Naive thymus-derived CD8-positive, alpha-beta T cell (primary cell): ENCODE results near the gene PARD3. TPM values are rescaled to one million over a fixed set of nuclear protein-coding genes. Genes with fewer than 3 reads are reported as not detected.

Experiments used
- ATAC-seq, 2 donors: fragments of 150-1000 bp; cut with Tn5 transposase in 1 of 2; sonication (Bioruptor Pico), chemical (Tn5 transposase) in 1 of 2; 1 replicate in 1 of 2; 2 replicates in 1 of 2; pipeline ENCODE4 v1.10.0; 2021; ENCODE audit warnings: mild to moderate bottlenecking in 2 of 2, moderate library complexity in 2 of 2
- POLR2A ChIA-PET: fragments of 350-600 bp; sonication (Branson Sonifier 250); formaldehyde crosslinking; loops from one replicate; lab custom pipeline; 2021; ENCODE audit warnings: antibody characterized with exemption; lab: Charles Lee
- DNase-seq, 10 donors: peaks; one replicate each; pipeline versions ENCODE4 v3.0.0 to v3.0.0-alpha.2; 2020 to 2022
- H3K27ac Mint-ChIP-seq, 10 donors: one replicate each; pipeline ENCODE4 v1.8.0; 2020 to 2022; ENCODE audit warnings: mild to moderate bottlenecking in 10 of 10, mixed read lengths in 10 of 10, moderate library complexity in 4 of 10, inconsistent platforms in 1 of 10
- H3K27me3 Mint-ChIP-seq, 5 donors: one replicate each; pipeline ENCODE4 v1.8.0; 2021 to 2022; ENCODE audit warnings: mixed read lengths in 5 of 5
- H3K36me3 Mint-ChIP-seq, 3 donors: one replicate each; pipeline ENCODE4 v1.8.0; 2020 to 2022; ENCODE audit warnings: mixed read lengths in 3 of 3, mild to moderate bottlenecking in 2 of 3, inconsistent platforms in 1 of 3
- H3K4me1 Mint-ChIP-seq, 4 donors: one replicate each; pipeline ENCODE4 v1.8.0; 2021 to 2022; ENCODE audit warnings: mixed read lengths in 4 of 4
- H3K4me3 Mint-ChIP-seq, 10 donors: one replicate each; pipeline ENCODE4 v1.8.0; 2020 to 2022; ENCODE audit warnings: mild to moderate bottlenecking in 10 of 10, mixed read lengths in 10 of 10, moderate library complexity in 6 of 10, inconsistent platforms in 1 of 10
- H3K9me3 Mint-ChIP-seq, 9 donors: one replicate each; pipeline ENCODE4 v1.8.0; 2020 to 2022; ENCODE audit warnings: mixed read lengths in 9 of 9, mild to moderate bottlenecking in 3 of 9, inconsistent platforms in 1 of 9, moderate library complexity in 1 of 9
- polyA plus RNA-seq, 3 donors: library from polyadenylated mRNA; unstranded; fragments of 300-500 nt; fragmentation: Illumina TruSeq; gene quantifications; one replicate each; pipeline ENCODE4 v1.2.3, GENCODE V29; 2021
- total RNA-seq, 8 experiments: library from RNA in 2 of 8; stranded (reverse) in 2 of 8; gene quantifications; one replicate each; pipeline ENCODE4 v1.2.3 and lab custom pipeline; 2021 to 2026

Gene PARD3
- total and polyA plus RNA-seq, 5 experiments from 2014 or later, result 0.10 to 0.51 (median 0.18) TPM

- Mint-ChIP-seq H3K36me3 (no peaks in the 10 kb centered on the region), H3K27ac (no peak overlapping the region), H3K27me3 (peaks cover 0 to 4% (median 2%) of the 10 kb centered on the region in 5 donors), H3K4me1 (no peaks in the 10 kb centered on the region), H3K4me3 (no peak overlapping the region), H3K9me3 (no peaks in the 10 kb centered on the region)
- POLR2A ChIA-PET, result no interaction called here
- DNase-seq (no peak), ATAC-seq (no peak)
Observed at GRCh38 chr10:34163075-34163905, 651.8 kb downstream of the PARD3 start.

GRCh38 chr10:34161777-34162370 is 653.2 kb downstream of the PARD3 start:
- ATAC-seq (no peak), DNase-seq (no peak)
- Mint-ChIP-seq H3K9me3 (no peaks in the 10 kb centered on the region), H3K4me3 (no peak overlapping the region), H3K4me1 (no peaks in the 10 kb centered on the region), H3K27ac (no peak overlapping the region), H3K36me3 (no peaks in the 10 kb centered on the region), H3K27me3 (peaks cover 0 to 4% (median under 1%) of the 10 kb centered on the region in 5 donors)
- POLR2A ChIA-PET, result no interaction called here

- H3K27ac Mint-ChIP-seq, result no peak overlapping the region
- no peak for DNase-seq
- no peak for ATAC-seq
- no peaks in the 10 kb centered on the region for H3K4me1 Mint-ChIP-seq
- no peak overlapping the region for H3K4me3 Mint-ChIP-seq
- POLR2A ChIA-PET, result no interaction called here
- no peaks in the 10 kb centered on the region for H3K36me3 Mint-ChIP-seq
- H3K27me3 Mint-ChIP-seq, result peaks cover 0 to 3% (median 0%) of the 10 kb centered on the region in 5 donors
- H3K9me3 Mint-ChIP-seq, result no peaks in the 10 kb centered on the region
Observed at GRCh38 chr10:34160595-34160994, 654.5 kb downstream of the PARD3 start.

GRCh38 chr10:34157501-34157900 is 657.6 kb downstream of the PARD3 start:
- Mint-ChIP-seq H3K27ac (no peak overlapping the region), H3K27me3 (peaks cover 0 to 1% (median 0%) of the 10 kb centered on the region in 5 donors), H3K9me3 (no peaks in the 10 kb centered on the region), H3K36me3 (no peaks in the 10 kb centered on the region), H3K4me1 (no peaks in the 10 kb centered on the region), H3K4me3 (no peak overlapping the region)
- DNase-seq (no peak), ATAC-seq (no peak)
- POLR2A ChIA-PET, result no interaction called here

GRCh38 chr10:34156781-34157425 is 658.2 kb downstream of the PARD3 start:
- no peak for ATAC-seq
- Mint-ChIP-seq H3K9me3 (no peaks in the 10 kb centered on the region), H3K4me3 (no peak overlapping the region), H3K27me3 (peaks cover 0 to 1% (median 0%) of the 10 kb centered on the region in 5 donors), H3K27ac (no peak overlapping the region), H3K36me3 (no peaks in the 10 kb centered on the region), H3K4me1 (no peaks in the 10 kb centered on the region)
- POLR2A ChIA-PET, result no interaction called here
- no peak for DNase-seq

GRCh38 chr10:34155812-34156211 is 659.3 kb downstream of the PARD3 start:
- Mint-ChIP-seq H3K27me3 (peaks cover 0 to 1% (median 0%) of the 10 kb centered on the region in 5 donors), H3K9me3 (no peaks in the 10 kb centered on the region), H3K27ac (no peak overlapping the region), H3K36me3 (no peaks in the 10 kb centered on the region), H3K4me1 (no peaks in the 10 kb centered on the region), H3K4me3 (no peak overlapping the region)
- ATAC-seq (no peak), DNase-seq (no peak)
- POLR2A ChIA-PET, result no interaction called here

GRCh38 chr10:34154383-34154900 is 660.7 kb downstream of the PARD3 start:
- Mint-ChIP-seq H3K9me3 (no peaks in the 10 kb centered on the region), H3K36me3 (no peaks in the 10 kb centered on the region), H3K4me1 (no peaks in the 10 kb centered on the region), H3K4me3 (no peak overlapping the region), H3K27ac (no peak overlapping the region), H3K27me3 (no peaks in the 10 kb centered on the region)
- ATAC-seq, result no peak
- POLR2A ChIA-PET, result no interaction called here
- no peak for DNase-seq

GRCh38 chr10:34153663-34154382 is 661.3 kb downstream of the PARD3 start:
- no peak overlapping the region for H3K27ac Mint-ChIP-seq
- no peaks in the 10 kb centered on the region for H3K9me3 Mint-ChIP-seq
- H3K4me3 Mint-ChIP-seq, result no peak overlapping the region
- POLR2A ChIA-PET, result no interaction called here
- H3K36me3 Mint-ChIP-seq, result no peaks in the 10 kb centered on the region
- no peaks in the 10 kb centered on the region for H3K4me1 Mint-ChIP-seq
- no peaks in the 10 kb centered on the region for H3K27me3 Mint-ChIP-seq
- DNase-seq (no peak), ATAC-seq (no peak)

- H3K4me1 Mint-ChIP-seq, result no peaks in the 10 kb centered on the region
- H3K27me3 Mint-ChIP-seq, result no peaks in the 10 kb centered on the region
- H3K9me3 Mint-ChIP-seq, result no peaks in the 10 kb centered on the region
- H3K36me3 Mint-ChIP-seq, result no peaks in the 10 kb centered on the region
- H3K4me3 Mint-ChIP-seq, result no peak overlapping the region
- POLR2A ChIA-PET, result no interaction called here
- DNase-seq (no peak), ATAC-seq (no peak)
- no peak overlapping the region for H3K27ac Mint-ChIP-seq
Observed at GRCh38 chr10:34152434-34152833, 662.7 kb downstream of the PARD3 start.

GRCh38 chr10:34151931-34152330 is 663.2 kb downstream of the PARD3 start:
- Mint-ChIP-seq H3K27ac (no peak overlapping the region), H3K4me1 (no peaks in the 10 kb centered on the region), H3K27me3 (no peaks in the 10 kb centered on the region), H3K36me3 (no peaks in the 10 kb centered on the region), H3K4me3 (no peak overlapping the region), H3K9me3 (no peaks in the 10 kb centered on the region)
- POLR2A ChIA-PET, result no interaction called here
- ATAC-seq (no peak), DNase-seq (no peak)

GRCh38 chr10:34151481-34151880 is 663.6 kb downstream of the PARD3 start:
- Mint-ChIP-seq H3K27ac (no peak overlapping the region), H3K27me3 (no peaks in the 10 kb centered on the region), H3K4me3 (no peak overlapping the region), H3K36me3 (no peaks in the 10 kb centered on the region), H3K4me1 (no peaks in the 10 kb centered on the region), H3K9me3 (no peaks in the 10 kb centered on the region)
- POLR2A ChIA-PET, result no interaction called here
- no peak for ATAC-seq
- no peak for DNase-seq

GRCh38 chr10:34150103-34150502 is 665.0 kb downstream of the PARD3 start:
- POLR2A ChIA-PET, result no interaction called here
- H3K9me3 Mint-ChIP-seq, result no peaks in the 10 kb centered on the region
- H3K36me3 Mint-ChIP-seq, result no peaks in the 10 kb centered on the region
- ATAC-seq, result no peak
- H3K4me3 Mint-ChIP-seq, result no peak overlapping the region
- no peak for DNase-seq
- no peaks in the 10 kb centered on the region for H3K27me3 Mint-ChIP-seq
- H3K27ac Mint-ChIP-seq, result no peak overlapping the region
- no peaks in the 10 kb centered on the region for H3K4me1 Mint-ChIP-seq

- POLR2A ChIA-PET, result no interaction called here
Observed at GRCh38 chr10:34148305-34148657, 666.8 kb downstream of the PARD3 start.

More at GRCh38 chr10:34148305-34148657, 666.8 kb downstream of the PARD3 start:
- ATAC-seq (no peak), DNase-seq (no peak)
- no peaks in the 10 kb centered on the region for H3K36me3 Mint-ChIP-seq
- H3K27ac Mint-ChIP-seq, result no peak overlapping the region
- H3K9me3 Mint-ChIP-seq, result no peaks in the 10 kb centered on the region
- H3K4me1 Mint-ChIP-seq, result no peaks in the 10 kb centered on the region
- no peaks in the 10 kb centered on the region for H3K27me3 Mint-ChIP-seq
- no peak overlapping the region for H3K4me3 Mint-ChIP-seq
